ENCODE data around the gene CHSY1. TPM values are rescaled to one million over a fixed set of nuclear protein-coding genes. Genes with fewer than 3 reads are reported as not detected.

The CHSY1 gene
- total RNA-seq, 1 donor from 2014 or later = 39.7 TPM

DNA sequence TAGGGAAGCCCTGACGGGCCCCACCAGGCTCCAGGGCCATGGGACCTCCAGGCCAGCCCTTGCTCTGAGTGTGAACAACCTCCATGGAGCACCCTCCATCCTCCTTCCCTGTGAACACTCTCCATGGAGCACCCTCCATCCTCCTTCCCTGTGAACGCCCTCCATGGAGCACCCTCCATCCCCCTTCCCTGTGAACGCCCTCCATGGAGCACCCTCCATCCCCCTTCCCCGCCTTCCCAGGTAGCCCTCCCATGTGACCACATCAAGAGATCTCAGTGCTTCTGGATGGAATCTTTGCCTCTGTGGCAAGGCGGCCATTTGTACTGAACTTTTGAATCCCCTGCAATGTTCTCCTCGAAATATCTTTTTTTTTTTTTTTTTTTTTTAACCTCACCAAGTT lies 66.5 kb downstream of the CHSY1 start:
- Mint-ChIP-seq H3K4me1 (ENCODE audit: unreplicated experiment) (peaks cover 64% of the 10 kb centered on the region), H3K36me3 (ENCODE audit: unreplicated experiment) (peaks cover 13% of the 10 kb centered on the region), H3K9me3 (ENCODE audit: unreplicated experiment) (peaks cover 6% of the 10 kb centered on the region), H3K4me3 (ENCODE audit: unreplicated experiment) (no peak overlapping the region), H3K27ac (ENCODE audit: unreplicated experiment) (no peak overlapping the region), H3K27me3 (ENCODE audit: unreplicated experiment) (no peaks in the 10 kb centered on the region)
- TF ChIP-seq, protein P1, sequence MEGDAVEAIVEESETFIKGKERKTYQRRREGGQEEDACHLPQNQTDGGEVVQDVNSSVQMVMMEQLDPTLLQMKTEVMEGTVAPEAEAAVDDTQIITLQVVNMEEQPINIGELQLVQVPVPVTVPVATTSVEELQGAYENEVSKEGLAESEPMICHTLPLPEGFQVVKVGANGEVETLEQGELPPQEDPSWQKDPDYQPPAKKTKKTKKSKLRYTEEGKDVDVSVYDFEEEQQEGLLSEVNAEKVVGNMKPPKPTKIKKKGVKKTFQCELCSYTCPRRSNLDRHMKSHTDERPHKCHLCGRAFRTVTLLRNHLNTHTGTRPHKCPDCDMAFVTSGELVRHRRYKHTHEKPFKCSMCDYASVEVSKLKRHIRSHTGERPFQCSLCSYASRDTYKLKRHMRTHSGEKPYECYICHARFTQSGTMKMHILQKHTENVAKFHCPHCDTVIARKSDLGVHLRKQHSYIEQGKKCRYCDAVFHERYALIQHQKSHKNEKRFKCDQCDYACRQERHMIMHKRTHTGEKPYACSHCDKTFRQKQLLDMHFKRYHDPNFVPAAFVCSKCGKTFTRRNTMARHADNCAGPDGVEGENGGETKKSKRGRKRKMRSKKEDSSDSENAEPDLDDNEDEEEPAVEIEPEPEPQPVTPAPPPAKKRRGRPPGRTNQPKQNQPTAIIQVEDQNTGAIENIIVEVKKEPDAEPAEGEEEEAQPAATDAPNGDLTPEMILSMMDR (IDR thresholded peaks at IDR 0.05) = no peak
- no peak for DNase-seq (ENCODE audit: extremely low spot score, unreplicated experiment)

DNA sequence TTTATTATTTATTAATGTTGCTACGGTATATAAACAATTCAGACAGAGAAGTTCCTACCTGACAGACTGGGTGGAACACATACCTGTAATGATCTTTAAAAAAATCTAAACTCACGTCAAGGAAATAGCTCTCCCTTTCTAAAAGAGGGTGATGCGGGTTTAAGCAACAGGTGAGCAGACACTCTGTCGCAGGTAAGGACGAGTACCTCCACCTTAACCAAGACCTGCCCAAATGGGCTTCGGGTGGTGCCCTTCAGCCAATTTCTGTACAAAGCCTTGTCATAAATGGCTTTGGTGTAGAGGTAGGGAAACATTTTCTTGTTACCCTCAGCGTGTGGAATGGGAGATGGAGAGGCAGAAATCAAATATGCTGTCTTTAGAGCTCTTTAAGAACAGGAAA lies 67.0 kb downstream of the CHSY1 start:
- H3K36me3 Mint-ChIP-seq (ENCODE audit: unreplicated experiment) = peaks cover 13% of the 10 kb centered on the region
- H3K9me3 Mint-ChIP-seq (ENCODE audit: unreplicated experiment) = peaks cover 6% of the 10 kb centered on the region
- peaks cover 64% of the 10 kb centered on the region for H3K4me1 Mint-ChIP-seq (ENCODE audit: unreplicated experiment)
- H3K27me3 Mint-ChIP-seq (ENCODE audit: unreplicated experiment) = no peaks in the 10 kb centered on the region
- H3K27ac Mint-ChIP-seq (ENCODE audit: unreplicated experiment) = no peak overlapping the region
- TF ChIP-seq, protein P1 (IDR thresholded peaks at IDR 0.05) = no peak
- DNase-seq (ENCODE audit: extremely low spot score, unreplicated experiment) = no peak
- H3K4me3 Mint-ChIP-seq (ENCODE audit: unreplicated experiment) = no peak overlapping the region

DNA sequence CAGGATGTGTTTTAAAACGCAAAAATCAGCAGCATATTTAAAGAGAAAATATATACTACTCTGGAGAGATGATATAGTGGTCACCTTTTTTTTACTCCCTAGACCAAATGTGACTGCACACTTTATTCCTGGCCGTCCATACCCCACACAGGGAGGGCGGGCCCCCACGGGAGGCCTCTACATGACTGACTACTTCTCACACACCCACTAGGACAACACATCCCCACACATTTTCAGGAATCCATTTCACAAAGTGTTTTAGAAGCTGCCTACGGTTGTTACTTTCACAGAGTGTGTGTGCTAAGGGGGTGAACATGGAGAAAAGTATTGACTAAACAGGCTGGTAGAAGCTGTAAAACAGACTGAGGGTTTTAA lies 67.9 kb downstream of the CHSY1 start:
- Mint-ChIP-seq H3K9me3 (ENCODE audit: unreplicated experiment) (peaks cover 6% of the 10 kb centered on the region), H3K4me3 (ENCODE audit: unreplicated experiment) (no peak overlapping the region), H3K36me3 (ENCODE audit: unreplicated experiment) (peaks cover 13% of the 10 kb centered on the region), H3K4me1 (ENCODE audit: unreplicated experiment) (peaks cover 58% of the 10 kb centered on the region), H3K27me3 (ENCODE audit: unreplicated experiment) (no peaks in the 10 kb centered on the region), H3K27ac (ENCODE audit: unreplicated experiment) (no peak overlapping the region)
- TF ChIP-seq, protein P1 (IDR thresholded peaks at IDR 0.05) = no peak
- DNase-seq (ENCODE audit: extremely low spot score, unreplicated experiment) = no peak

DNA sequence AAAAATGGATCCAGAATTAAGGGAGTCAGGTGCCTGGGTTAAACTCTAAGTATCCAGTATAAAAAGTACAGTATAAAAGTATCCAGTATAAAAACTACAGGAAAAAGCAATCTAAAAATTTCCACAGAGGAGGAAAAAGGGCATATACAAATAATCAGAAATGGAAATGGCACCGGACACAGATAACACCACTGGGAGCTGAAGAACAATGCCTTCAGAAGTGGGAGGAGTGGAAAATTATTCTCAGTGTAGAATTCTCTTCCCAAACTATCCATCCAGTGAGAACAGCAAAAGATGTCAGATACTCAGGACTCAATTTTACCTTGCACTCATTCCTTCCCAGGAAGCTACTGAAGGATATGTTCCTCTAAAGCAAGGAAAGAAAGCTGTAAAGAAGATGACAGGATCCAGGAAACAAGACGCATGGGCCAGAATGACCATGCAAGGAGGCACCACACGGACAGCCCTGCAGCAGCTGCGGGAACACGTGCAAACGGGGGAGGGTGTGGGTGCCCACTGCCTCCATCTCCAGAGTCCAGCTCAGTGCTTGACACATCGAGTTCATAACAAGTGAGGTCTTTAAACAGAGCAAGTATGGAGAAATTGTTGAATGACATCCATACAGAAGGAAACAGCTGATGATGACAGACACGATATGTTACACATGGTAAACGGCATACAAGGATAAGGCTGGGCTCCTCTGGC lies 68.5 kb downstream of the CHSY1 start:
- H3K27me3 Mint-ChIP-seq (ENCODE audit: unreplicated experiment) = no peaks in the 10 kb centered on the region
- H3K27ac Mint-ChIP-seq (ENCODE audit: unreplicated experiment) = no peak overlapping the region
- no peak overlapping the region for H3K4me3 Mint-ChIP-seq (ENCODE audit: unreplicated experiment)
- H3K4me1 Mint-ChIP-seq (ENCODE audit: unreplicated experiment) = peaks cover 52% of the 10 kb centered on the region
- TF ChIP-seq, protein P1 (IDR thresholded peaks at IDR 0.05) = no peak
- H3K36me3 Mint-ChIP-seq (ENCODE audit: unreplicated experiment) = peaks cover 13% of the 10 kb centered on the region
- peaks cover 6% of the 10 kb centered on the region for H3K9me3 Mint-ChIP-seq (ENCODE audit: unreplicated experiment)
- no peak for DNase-seq (ENCODE audit: extremely low spot score, unreplicated experiment)

DNA sequence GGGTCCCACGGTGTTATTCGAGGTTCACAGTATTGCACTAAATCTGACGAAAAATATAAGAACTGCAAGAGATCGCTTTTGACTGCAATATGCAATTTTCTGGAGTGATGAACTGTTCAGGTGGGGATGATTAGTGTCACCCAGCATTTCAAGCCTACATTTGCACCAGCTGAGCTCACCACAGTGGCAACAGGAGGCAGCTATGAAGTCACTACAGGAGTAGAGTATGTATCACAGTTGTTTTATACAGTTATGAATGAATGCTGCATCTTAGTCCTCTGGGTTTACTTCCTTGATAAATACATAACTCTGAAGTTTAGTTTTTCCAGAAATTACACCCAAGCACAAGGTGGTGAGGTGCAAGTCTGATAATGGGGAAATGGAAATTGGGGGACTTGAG lies 69.6 kb downstream of the CHSY1 start:
- peaks cover 23% of the 10 kb centered on the region for H3K36me3 Mint-ChIP-seq (ENCODE audit: unreplicated experiment)
- no peaks in the 10 kb centered on the region for H3K27me3 Mint-ChIP-seq (ENCODE audit: unreplicated experiment)
- H3K4me3 Mint-ChIP-seq (ENCODE audit: unreplicated experiment) = no peak overlapping the region
- peaks cover 6% of the 10 kb centered on the region for H3K9me3 Mint-ChIP-seq (ENCODE audit: unreplicated experiment)
- TF ChIP-seq, protein P1 (IDR thresholded peaks at IDR 0.05) = no peak
- no peak for DNase-seq (ENCODE audit: extremely low spot score, unreplicated experiment)
- H3K27ac Mint-ChIP-seq (ENCODE audit: unreplicated experiment) = no peak overlapping the region
- H3K4me1 Mint-ChIP-seq (ENCODE audit: unreplicated experiment) = peaks cover 44% of the 10 kb centered on the region
